GM13976 (cell line): ENCODE results near the gene ZCRB1.
"Not testable (repeated sequence)": the region's sequence is repeated elsewhere in the genome, so short reads cannot be mapped to it uniquely, and the experiment has no call there.

Experiments
- DNase-seq: peaks from one replicate; pipeline ENCODE4 v3.0.0; 2012; ENCODE audit warnings: low spot score
- in situ Hi-C: fragments of 300-500 bp; cut with MboI; formaldehyde crosslinking; loops from one replicate; pipeline ENCODE4 v1.12.0; 2022; ENCODE audit warnings: low sequenced_read_pairs, mixed read lengths, inconsistent platforms; ENCODE audit not compliant: unreplicated experiment
- TF ChIP-seq, protein P1 (sequence below): IDR thresholded peaks from 2 replicates; pipeline ENCODE4 v1.5.1; 2012; ENCODE audit warnings: borderline replicate concordance, mild to moderate bottlenecking; ENCODE audit not compliant: insufficient read depth; ENCODE audit errors: extremely low read depth, missing control alignments, control extremely low read depth

ZCRB1 gene

DNA sequence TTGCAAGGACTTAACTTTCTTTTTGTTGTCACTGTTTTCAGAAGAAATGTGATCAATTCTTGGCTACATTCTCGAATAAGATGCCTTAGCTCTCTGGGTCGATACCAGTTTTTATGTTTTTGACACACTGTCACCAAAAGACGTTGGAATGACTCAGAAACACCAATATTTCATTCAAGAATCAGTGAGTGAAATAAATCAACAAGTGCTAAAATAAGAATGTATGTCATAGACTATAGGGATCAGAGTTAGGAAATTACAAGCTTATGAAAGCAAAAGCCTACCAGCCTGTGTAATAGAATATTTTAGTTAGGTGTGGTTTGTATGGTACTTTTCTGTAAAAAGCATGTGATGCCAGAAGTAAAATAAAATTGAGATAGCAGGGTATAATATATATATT, 17.8 kb upstream of the ZCRB1 start:
- TF ChIP-seq, protein P1, sequence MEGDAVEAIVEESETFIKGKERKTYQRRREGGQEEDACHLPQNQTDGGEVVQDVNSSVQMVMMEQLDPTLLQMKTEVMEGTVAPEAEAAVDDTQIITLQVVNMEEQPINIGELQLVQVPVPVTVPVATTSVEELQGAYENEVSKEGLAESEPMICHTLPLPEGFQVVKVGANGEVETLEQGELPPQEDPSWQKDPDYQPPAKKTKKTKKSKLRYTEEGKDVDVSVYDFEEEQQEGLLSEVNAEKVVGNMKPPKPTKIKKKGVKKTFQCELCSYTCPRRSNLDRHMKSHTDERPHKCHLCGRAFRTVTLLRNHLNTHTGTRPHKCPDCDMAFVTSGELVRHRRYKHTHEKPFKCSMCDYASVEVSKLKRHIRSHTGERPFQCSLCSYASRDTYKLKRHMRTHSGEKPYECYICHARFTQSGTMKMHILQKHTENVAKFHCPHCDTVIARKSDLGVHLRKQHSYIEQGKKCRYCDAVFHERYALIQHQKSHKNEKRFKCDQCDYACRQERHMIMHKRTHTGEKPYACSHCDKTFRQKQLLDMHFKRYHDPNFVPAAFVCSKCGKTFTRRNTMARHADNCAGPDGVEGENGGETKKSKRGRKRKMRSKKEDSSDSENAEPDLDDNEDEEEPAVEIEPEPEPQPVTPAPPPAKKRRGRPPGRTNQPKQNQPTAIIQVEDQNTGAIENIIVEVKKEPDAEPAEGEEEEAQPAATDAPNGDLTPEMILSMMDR, result no peak
- in situ Hi-C loops, result no loop called here
- no peak for DNase-seq

DNA sequence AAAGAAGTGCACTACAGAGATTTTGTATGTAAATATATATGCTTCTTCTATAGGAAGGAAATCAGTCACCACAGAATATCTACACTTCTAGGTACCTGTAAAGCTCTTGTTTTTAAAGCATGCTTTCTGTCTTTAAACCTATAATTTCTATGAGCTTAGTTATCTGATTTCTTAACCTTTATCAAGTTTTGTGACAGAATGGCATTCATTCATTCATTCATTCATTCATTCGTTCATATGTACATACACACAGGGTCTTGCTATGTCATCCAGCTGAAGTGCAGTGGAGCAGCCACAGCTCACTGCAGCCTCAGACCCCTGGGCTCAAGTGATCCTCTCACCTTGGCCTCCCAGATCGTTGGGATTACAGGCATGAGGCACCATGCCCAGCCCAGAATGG, 16.1 kb upstream of the ZCRB1 start:
- no peak for DNase-seq
- TF ChIP-seq, protein P1, result no peak
- in situ Hi-C loops, result no loop called here

DNA sequence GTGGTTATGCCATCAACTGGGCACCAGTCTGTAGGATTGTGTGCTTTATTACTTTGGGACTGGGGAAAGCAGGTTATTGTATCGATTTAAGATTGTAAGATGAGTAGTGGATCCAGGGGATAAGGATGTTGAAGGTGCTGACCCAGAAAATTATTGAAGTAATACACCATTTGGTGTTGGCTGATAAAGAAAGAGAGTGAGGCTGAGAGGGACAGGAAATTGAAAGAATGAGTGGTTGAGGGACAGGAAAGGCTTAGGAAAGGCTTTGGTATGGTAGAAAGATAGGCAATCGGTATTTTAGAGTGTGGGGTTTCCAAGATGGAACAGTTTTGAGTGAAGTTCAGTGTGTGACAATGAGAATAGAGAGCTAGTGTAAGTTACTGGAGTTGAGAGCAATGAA, 12.4 kb upstream of the ZCRB1 start:
- DNase-seq, result no peak
- TF ChIP-seq, protein P1, result no peak
- in situ Hi-C loops, result no loop called here

DNA sequence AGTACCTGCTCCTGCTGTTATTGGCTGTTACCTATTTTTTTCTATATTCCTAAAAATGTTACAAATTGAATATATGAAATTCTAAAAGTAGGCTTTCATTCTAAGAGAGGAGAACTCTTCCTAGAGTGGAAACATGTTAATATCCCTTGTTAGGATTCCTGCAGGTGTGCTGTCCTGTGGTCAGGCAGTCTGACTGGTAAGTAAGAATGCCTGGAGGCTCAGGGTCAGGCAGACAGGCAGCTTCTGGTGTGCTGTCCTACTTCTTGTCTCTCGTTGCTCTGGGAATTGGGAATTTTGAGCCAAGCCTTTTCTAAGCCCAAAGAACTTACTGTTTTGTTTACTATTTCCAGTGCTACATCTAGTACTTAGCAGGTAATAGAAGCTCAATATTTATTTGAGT, 10.4 kb upstream of the ZCRB1 start:
- DNase-seq, result no peak
- TF ChIP-seq, protein P1, result no peak
- in situ Hi-C loops, result no loop called here

DNA sequence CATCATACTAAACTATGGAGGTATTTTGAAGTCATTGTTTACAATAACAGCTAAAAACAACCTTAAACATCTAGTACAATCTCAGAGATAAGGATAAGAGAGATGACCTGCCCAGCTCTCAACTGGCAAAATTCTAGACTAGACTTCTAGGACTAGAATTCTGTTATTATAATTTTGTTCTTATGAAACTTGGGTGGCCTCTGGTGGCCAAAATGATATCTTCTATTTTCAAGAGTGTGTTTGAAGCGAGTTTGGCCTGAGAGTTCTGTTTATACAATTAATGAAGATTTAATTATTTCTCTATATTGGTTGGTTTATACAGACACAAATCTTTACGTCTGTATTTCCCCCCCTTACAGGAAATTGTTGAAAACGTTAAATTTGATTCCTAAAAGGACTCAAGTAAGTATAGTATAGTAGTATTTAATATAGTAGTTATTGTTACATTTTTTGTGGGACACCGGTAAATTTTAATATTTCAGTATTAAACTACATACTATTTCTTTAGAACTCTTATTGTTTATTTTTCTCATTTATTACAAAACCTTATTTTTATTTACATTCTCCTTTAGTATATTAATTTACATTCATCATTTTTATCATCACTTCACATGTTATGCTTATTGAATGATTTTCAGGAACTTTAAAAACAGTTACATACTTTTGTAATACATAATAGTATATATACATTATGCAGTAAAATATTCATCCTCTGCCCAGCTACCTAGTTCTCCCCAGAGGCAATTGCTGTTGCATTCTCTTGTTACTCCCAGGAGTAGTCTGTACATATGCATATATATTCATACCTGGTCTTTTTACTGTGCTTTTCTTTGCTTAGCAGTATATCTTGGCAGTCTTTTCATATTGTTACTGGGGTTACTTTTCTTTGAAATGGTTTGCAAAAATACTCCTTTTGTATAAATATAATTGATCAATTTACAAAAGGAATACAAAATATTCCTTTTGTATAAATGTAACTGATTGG, 6.7 kb upstream of the ZCRB1 start:
- DNase-seq, result peak; percentile 63
- TF ChIP-seq, protein P1, result peak; percentile 40
- in situ Hi-C loops, result no loop called here

DNA sequence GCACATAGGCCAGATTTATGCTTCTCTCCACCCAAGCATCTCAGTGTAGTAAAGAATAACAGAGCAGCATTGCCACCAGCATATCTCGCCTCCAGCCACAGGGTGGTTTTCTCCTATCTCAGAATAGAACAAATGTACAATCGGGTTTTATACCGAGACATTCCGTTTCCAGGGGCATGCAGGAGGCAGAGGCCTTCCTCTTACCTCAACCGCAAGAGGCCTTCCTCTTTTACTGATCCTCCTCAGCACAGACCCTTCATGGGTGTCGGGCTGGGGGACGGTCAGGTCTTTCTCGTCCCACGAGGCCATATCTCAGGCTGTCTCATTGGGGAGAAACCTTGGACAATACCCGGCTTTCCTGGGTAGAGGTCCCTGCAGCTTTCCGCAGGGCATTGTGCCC, 4.2 kb upstream of the ZCRB1 start:
- DNase-seq, in situ Hi-C loops: not testable (repeated sequence)

DNA sequence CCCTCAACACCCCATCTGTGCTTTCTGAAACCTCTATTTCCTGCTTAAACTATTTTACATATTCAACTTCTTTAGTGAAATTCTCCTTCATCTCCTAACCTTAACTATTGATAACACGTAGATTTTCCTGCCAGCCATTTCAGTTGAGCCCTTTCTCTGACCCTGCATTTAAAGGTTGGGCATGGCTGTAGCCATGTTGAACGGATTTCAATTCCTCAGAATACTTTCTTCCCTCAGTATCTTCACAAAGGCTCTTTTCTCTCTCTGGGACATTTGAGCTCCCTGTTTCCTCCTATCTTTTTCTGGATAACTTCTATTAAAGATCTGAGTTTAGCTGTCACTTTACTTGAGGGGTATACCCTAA, 1.3 kb upstream of the ZCRB1 start:
- in situ Hi-C loops, result loop anchor here (10.0 kb wide), 1 partner anchor 192 kb away; no protein-coding TSS in a partner anchor
- no peak for DNase-seq
- TF ChIP-seq, protein P1, result no peak
